Left lung (tissue), 10 donors: ENCODE measurements around the gene ALDH5A1. TPM values are rescaled to one million over a fixed set of nuclear protein-coding genes. Genes with fewer than 3 reads are reported as not detected.

Experiments used
- ATAC-seq: fragments of 200-7000 bp; cut with Tn5 transposase; one replicate; pipeline ENCODE4 v1.9.1; 2020; ENCODE audit warnings: moderate library complexity
- DNase-seq, 4 donors: peaks; one replicate each; pipeline ENCODE4 v3.0.0-alpha.2; 2013 to 2020
- H3K27ac ChIP-seq, 2 donors: fragments of 200-600 bp; sonication (generic) in 1 of 2; one replicate each; pipeline versions ENCODE4 v1.5.0 to v1.8.0; 2020 to 2021
- H3K27me3 ChIP-seq, 2 donors: fragments of 200-600 bp; sonication (generic) in 1 of 2; one replicate each; pipeline versions ENCODE4 v1.5.0 to v1.8.0; 2020 to 2021
- H3K36me3 ChIP-seq, 2 donors: fragments of 200-600 bp; sonication (generic) in 1 of 2; one replicate each; pipeline versions ENCODE4 v1.5.0 to v1.8.0; 2020 to 2021
- H3K4me1 ChIP-seq, 2 donors: fragments of 200-600 bp; one replicate each; pipeline ENCODE4 v1.8.0; 2021
- H3K4me3 ChIP-seq, 2 donors: fragments of 200-600 bp; sonication (generic) in 1 of 2; one replicate each; pipeline versions ENCODE4 v1.5.0 to v1.8.0; 2020 to 2021; ENCODE audit warnings: mild to moderate bottlenecking in 1 of 2
- H3K9me3 ChIP-seq, 2 donors: fragments of 200-600 bp; sonication (generic) in 1 of 2; one replicate each; pipeline versions ENCODE4 v1.5.0 to v1.8.0; 2020 to 2021
- intact Hi-C, 2 donors: fragments of 100-400 bp; cut with DNase I; formaldehyde crosslinking; loops; one replicate each; pipeline versions ENCODE4 v1.11.2 to v1.14.2; 2022
- polyA plus RNA-seq, 6 donors: library from polyadenylated mRNA; unstranded; fragments of 120-200 nt; gene quantifications; one replicate each; pipeline ENCODE4 v1.2.1, GENCODE V29; 2013; ENCODE audit not compliant: insufficient read length in 6 of 6
- total RNA-seq, 2 donors: library from RNA; stranded (reverse); fragmentation: NEBNext Ultra II Directional; extraction: Animal tissue kit (Norgen Biotek cat#: 25700); gene quantifications; one replicate each; pipeline ENCODE4 v1.2.1, GENCODE V29; 2021
- TF ChIP-seq, protein P1 (sequence below), 2 donors: fragments of 200-600 bp; sonication (generic) in 1 of 2; IDR thresholded peaks; one replicate each; pipeline versions ENCODE4 v1.5.0 to v1.8.0; 2021; ENCODE audit warnings: antibody characterized with exemption in 2 of 2
- donor health status: DM: no; HTN: yes; CAD: no.
- donor health status: DM: no; HTN: no; CAD: no.

ALDH5A1 gene
- total and polyA plus RNA-seq, 8 donors: 9.7 to 21.8 (median 12.4) TPM

DNA sequence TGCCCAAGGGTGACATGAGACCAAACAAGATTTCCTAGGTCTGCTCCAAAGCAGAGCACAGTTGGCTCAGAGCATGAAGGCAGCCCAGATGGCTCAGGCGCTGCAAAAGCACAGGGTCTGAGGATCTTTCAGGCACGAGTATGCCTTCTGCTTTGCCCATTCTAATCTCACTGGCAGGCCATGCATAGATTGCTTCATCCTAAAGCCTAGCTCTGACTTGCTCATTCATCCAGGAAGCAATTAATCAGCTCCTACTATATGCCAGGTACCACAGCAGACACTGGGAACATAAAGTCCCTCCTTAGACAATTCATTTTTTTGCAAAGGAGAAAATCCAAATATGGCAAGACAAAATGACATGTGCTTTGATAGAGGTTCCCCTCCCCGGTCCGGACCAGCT lies 36.6 kb upstream of the ALDH5A1 start:
- no peak overlapping the region for H3K4me3 ChIP-seq
- TF ChIP-seq, protein P1, sequence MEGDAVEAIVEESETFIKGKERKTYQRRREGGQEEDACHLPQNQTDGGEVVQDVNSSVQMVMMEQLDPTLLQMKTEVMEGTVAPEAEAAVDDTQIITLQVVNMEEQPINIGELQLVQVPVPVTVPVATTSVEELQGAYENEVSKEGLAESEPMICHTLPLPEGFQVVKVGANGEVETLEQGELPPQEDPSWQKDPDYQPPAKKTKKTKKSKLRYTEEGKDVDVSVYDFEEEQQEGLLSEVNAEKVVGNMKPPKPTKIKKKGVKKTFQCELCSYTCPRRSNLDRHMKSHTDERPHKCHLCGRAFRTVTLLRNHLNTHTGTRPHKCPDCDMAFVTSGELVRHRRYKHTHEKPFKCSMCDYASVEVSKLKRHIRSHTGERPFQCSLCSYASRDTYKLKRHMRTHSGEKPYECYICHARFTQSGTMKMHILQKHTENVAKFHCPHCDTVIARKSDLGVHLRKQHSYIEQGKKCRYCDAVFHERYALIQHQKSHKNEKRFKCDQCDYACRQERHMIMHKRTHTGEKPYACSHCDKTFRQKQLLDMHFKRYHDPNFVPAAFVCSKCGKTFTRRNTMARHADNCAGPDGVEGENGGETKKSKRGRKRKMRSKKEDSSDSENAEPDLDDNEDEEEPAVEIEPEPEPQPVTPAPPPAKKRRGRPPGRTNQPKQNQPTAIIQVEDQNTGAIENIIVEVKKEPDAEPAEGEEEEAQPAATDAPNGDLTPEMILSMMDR (IDR thresholded peaks at IDR 0.05): no peak
- ATAC-seq: no peak
- intact Hi-C loops: no loop called here
- no peaks in the 10 kb centered on the region for H3K9me3 ChIP-seq
- no peak overlapping the region for H3K27ac ChIP-seq
- DNase-seq: no peak
- H3K36me3 ChIP-seq: no peaks in the 10 kb centered on the region
- no peaks in the 10 kb centered on the region for H3K4me1 ChIP-seq
- no peaks in the 10 kb centered on the region for H3K27me3 ChIP-seq

DNA sequence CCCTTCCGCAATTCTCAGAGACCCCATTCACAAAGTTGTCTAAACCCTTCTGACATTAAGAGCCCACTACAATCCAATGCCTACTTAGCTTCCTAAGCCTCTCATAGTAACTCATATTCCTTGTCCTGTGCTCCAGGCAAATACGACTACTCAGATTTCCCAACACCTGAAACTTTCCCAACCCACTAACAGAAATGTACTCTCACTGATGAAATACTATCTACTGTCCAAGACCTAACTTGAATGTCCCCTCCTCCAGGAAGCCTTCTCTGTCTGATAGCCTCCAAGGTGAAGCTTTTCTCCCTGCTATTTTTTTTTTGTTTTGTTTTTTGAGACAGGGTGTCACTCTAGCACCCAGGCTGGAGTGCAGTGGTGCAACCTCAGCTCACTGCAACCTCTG lies 35.8 kb upstream of the ALDH5A1 start:
- Histone ChIP-seq H3K27ac (no peak overlapping the region), H3K9me3 (no peaks in the 10 kb centered on the region), H3K4me3 (no peak overlapping the region), H3K4me1 (no peaks in the 10 kb centered on the region), H3K27me3 (no peaks in the 10 kb centered on the region), H3K36me3 (no peaks in the 10 kb centered on the region)
- TF ChIP-seq, protein P1 (IDR thresholded peaks at IDR 0.05): no peak
- DNase-seq: no peak
- no peak for ATAC-seq
- intact Hi-C loops: no loop called here

DNA sequence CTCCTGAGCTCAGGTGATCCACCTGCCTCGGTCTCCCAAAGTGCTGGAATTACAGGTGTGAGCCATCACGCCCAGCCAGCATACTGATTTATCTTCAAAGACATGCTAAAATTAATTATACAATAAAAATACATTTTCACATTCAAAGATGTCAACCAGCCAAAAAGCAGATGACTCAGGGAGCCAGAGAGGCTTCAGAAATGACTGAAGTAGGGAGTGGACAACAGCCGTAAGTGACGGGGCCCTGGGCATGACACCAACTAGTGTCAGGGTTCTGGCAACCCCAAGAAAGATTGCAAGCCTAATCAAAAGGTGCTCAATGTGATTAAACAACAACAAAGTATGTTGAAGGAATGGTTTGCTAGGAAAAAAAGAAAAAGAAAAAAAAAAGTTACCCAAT lies 33.8 kb upstream of the ALDH5A1 start:
- Histone ChIP-seq H3K27me3 (no peaks in the 10 kb centered on the region), H3K36me3 (no peaks in the 10 kb centered on the region), H3K4me1 (no peaks in the 10 kb centered on the region), H3K4me3 (no peak overlapping the region), H3K27ac (no peak overlapping the region), H3K9me3 (no peaks in the 10 kb centered on the region)
- intact Hi-C loops: no loop called here
- no peak for DNase-seq
- TF ChIP-seq, protein P1 (IDR thresholded peaks at IDR 0.05): no peak
- ATAC-seq: no peak

DNA sequence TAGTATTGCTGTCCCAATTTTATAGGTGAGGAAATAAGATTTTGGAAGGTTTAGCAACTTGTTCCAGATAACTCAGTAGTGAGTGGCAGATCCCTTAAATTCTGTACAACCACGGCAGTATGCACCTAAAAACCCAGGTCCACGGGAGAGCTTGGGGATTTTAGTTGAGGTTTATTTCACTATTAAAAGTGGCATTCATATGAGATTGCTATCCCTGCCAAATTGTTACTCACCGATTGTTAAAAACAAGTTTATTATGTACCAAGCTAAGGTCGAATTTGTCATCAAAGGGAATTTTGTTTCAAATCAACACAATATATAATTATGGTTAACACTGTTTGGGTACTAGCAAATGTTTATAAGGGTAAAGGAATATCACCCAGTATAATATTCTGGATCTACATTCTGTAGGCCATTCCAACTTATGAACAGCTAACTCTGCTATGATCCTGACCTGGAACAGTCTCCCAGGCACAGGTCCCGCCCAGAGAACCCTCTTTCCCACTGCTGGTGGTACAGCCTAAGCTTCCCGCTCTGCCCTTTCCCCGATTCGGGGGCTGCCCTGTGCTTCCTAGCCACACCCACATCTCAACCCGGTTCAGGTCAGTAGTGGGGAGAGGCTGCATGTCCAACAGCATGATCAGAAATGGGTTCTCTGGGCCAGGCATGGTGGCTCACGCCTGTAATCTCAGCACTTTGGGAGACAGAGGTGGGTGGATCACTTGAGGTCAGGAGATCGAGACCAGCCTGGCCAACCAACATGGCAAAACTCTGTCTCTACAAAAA lies 30.3 kb upstream of the ALDH5A1 start:
- Histone ChIP-seq H3K4me1 (no peaks in the 10 kb centered on the region), H3K4me3 (no peak overlapping the region), H3K9me3 (no peaks in the 10 kb centered on the region), H3K36me3 (no peaks in the 10 kb centered on the region), H3K27ac (no peak overlapping the region), H3K27me3 (no peaks in the 10 kb centered on the region)
- intact Hi-C loops: no loop called here
- ATAC-seq (no peak), DNase-seq (no peak)
- TF ChIP-seq, protein P1 (IDR thresholded peaks at IDR 0.05): no peak

DNA sequence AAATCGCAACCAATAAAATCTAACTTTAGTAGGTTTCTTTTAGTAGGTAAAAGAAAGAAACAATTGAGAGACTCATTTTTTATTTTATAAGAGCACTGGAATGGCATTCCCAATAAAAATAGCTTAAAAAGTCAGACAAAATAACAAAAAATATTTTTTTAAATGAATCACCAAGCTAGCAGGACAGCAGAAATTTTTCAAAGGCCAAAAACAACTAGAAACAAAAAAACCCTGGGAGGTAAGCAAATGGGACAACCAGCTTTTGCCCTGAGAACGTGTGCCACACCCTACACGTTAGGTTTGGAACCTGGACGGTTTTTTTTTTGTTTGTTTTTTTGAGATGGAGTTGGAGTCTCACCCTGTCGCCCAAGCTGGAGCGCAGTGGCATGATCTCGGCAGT lies 25.0 kb upstream of the ALDH5A1 start:
- Histone ChIP-seq H3K36me3 (no peaks in the 10 kb centered on the region), H3K4me1 (no peaks in the 10 kb centered on the region), H3K27me3 (no peaks in the 10 kb centered on the region), H3K9me3 (no peaks in the 10 kb centered on the region), H3K27ac (no peak overlapping the region), H3K4me3 (no peak overlapping the region)
- ATAC-seq (no peak), DNase-seq (no peak)
- TF ChIP-seq, protein P1 (IDR thresholded peaks at IDR 0.05): no peak
- intact Hi-C loops: no loop called here
